ENCODE results near the gene ING5. TPM values are rescaled to one million over a fixed set of nuclear protein-coding genes. Genes with fewer than 3 reads are reported as not detected.

Gene ING5
- total RNA-seq, 1 experiment from 2014 or later: 45.9 TPM

DNA sequence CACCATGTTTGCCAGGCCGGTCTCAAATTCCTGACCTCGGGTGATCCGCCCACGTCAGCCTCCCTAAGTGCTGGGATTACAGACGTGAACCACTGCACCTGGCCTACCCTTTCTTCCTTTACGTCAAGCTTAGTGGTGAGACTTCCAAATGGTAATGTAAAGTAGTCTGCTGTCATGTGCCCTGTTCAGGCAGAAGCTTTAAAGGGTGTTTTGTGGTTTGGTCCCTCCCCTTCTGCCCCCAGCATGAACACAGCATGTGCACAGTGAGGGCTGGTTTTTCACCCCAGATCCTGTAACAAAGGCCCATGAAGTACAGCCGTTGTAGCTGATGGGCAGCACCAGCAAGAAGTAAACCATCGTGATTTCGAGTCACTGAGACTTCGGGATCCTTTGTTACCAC, 12.5 kb upstream of the ING5 start:
- H3K27ac ChIP-seq (ENCODE audit: low read depth, low read length): no peak overlapping the region
- no peak overlapping the region for H3K4me3 ChIP-seq (replicated peaks in 1 of 2; ENCODE audit: low read depth in 1 of 2, low read length in 2 of 2)
- H3K9me3 ChIP-seq (ENCODE audit: control insufficient read depth in 1 of 2, insufficient read depth in 1 of 2, low read depth in 1 of 2, low read length in 2 of 2): no peaks in the 10 kb centered on the region
- ATAC-seq (no peak), DNase-seq (ENCODE audit: low read depth, low spot score) (no peak)
- H3K9ac ChIP-seq (ENCODE audit: low read length): no peak overlapping the region
- no peaks in the 10 kb centered on the region for H3K27me3 ChIP-seq (ENCODE audit: insufficient read depth, low read length)
- CTCF ChIA-PET: no interaction called here
- H3K4me2 ChIP-seq (ENCODE audit: low read length): peak overlapping the region; percentile 7; the same call in 1 of the 2 replicates
- H3K9me2 ChIP-seq (ENCODE audit: insufficient read depth): no peaks in the 10 kb centered on the region
- intact Hi-C loops (cut with micrococcal nuclease): loop anchor here (5.0 kb wide), 2 partner anchors 43 to 188 kb away; partner anchors contain the start of gene D2HGDH
- H2AFZ ChIP-seq (ENCODE audit: low read depth, low read length, poor library complexity, severe bottlenecking): no peak overlapping the region
- peaks cover 56% of the 10 kb centered on the region for H3K79me2 ChIP-seq (ENCODE audit: insufficient read depth, low read length)
- peaks cover 8 to 23% of the 10 kb centered on the region in 2 experiments for H3K4me1 ChIP-seq (ENCODE audit: control insufficient read depth in 1 of 2, insufficient read depth in 2 of 2, low read length in 2 of 2)
- no TSS peak for BruUV-seq (replicated peaks)
- TF ChIP-seq EZH2 (IDR thresholded peaks at IDR 0.05) (no peak), SP1 (IDR thresholded peaks at IDR 0.05; ENCODE audit: low read depth) (no peak), ZNF274 (IDR thresholded peaks at IDR 0.05; ENCODE audit: low read depth, low read length) (no peak)
- POLR2A ChIA-PET: interaction anchor here (2.6 kb wide), 1 partner anchor 12 kb away, joined by 9 read pairs; the partner anchor contains the start of gene ING5
- RAD21 ChIA-PET (ENCODE audit: low non-redundant PET in 1 of 2, low total read pairs in 2 of 2, uncharacterized antibody in 2 of 2, unreplicated experiment in 2 of 2): no interaction called here
- H3K36me3 ChIP-seq (ENCODE audit: control insufficient read depth in 1 of 2, insufficient read depth in 2 of 2, low read length in 2 of 2): peaks cover 7 to 19% of the 10 kb centered on the region in 2 experiments
- no peaks in the 10 kb centered on the region for H4K20me1 ChIP-seq (ENCODE audit: insufficient read depth)

DNA sequence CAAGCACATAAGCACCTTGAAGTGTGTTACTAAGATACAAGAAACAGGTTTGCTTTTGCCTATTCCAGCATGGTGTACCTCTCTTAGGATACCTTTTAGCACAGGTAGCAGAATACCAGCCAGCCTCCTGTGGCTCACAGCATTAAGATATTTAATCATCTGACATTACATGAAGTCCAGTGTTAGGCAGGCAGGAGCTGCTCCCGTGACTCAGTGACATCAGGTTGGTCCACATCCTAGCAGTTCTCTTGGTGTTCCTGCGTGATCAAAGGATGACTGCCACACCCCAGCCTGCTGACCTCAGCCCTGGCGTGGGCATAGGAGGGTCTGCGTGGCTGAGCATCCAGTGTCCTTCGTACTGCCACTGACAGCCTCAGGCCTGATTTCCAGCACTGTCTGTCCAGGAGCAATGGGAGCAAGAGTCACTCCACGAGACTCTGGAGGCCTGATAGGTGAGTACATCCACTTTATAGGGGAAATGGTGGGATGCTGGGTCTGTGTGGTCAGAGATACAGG, 11.6 kb upstream of the ING5 start:
- Histone ChIP-seq H3K27me3 (ENCODE audit: insufficient read depth, low read length) (no peaks in the 10 kb centered on the region), H2AFZ (ENCODE audit: low read depth, low read length, poor library complexity, severe bottlenecking) (no peak overlapping the region), H3K36me3 (ENCODE audit: control insufficient read depth in 1 of 2, insufficient read depth in 2 of 2, low read length in 2 of 2) (peaks cover 3 to 16% of the 10 kb centered on the region in 2 experiments; a peak in 3 of 4 replicates), H3K79me2 (ENCODE audit: insufficient read depth, low read length) (peaks cover 47% of the 10 kb centered on the region), H4K20me1 (ENCODE audit: insufficient read depth) (no peaks in the 10 kb centered on the region), H3K4me1 (ENCODE audit: control insufficient read depth in 1 of 2, insufficient read depth in 2 of 2, low read length in 2 of 2) (peaks cover 8 to 23% of the 10 kb centered on the region in 2 experiments), H3K9me2 (ENCODE audit: insufficient read depth) (no peaks in the 10 kb centered on the region), H3K9me3 (ENCODE audit: control insufficient read depth in 1 of 2, insufficient read depth in 1 of 2, low read depth in 1 of 2, low read length in 2 of 2) (no peaks in the 10 kb centered on the region), H3K9ac (ENCODE audit: low read length) (no peak overlapping the region), H3K27ac (ENCODE audit: low read depth, low read length) (no peak overlapping the region), H3K4me3 (replicated peaks in 1 of 2; ENCODE audit: low read depth in 1 of 2, low read length in 2 of 2) (no peak overlapping the region), H3K4me2 (ENCODE audit: low read length) (no peak overlapping the region)
- ChIA-PET RAD21 (ENCODE audit: low non-redundant PET in 1 of 2, low total read pairs in 2 of 2, uncharacterized antibody in 2 of 2, unreplicated experiment in 2 of 2) (no interaction called here), CTCF (no interaction called here), POLR2A (no interaction called here)
- BruUV-seq (replicated peaks): no TSS peak
- intact Hi-C loops (cut with micrococcal nuclease): no loop called here
- ATAC-seq: no peak
- no peak for DNase-seq (ENCODE audit: low read depth, low spot score)
- TF ChIP-seq, protein P1, sequence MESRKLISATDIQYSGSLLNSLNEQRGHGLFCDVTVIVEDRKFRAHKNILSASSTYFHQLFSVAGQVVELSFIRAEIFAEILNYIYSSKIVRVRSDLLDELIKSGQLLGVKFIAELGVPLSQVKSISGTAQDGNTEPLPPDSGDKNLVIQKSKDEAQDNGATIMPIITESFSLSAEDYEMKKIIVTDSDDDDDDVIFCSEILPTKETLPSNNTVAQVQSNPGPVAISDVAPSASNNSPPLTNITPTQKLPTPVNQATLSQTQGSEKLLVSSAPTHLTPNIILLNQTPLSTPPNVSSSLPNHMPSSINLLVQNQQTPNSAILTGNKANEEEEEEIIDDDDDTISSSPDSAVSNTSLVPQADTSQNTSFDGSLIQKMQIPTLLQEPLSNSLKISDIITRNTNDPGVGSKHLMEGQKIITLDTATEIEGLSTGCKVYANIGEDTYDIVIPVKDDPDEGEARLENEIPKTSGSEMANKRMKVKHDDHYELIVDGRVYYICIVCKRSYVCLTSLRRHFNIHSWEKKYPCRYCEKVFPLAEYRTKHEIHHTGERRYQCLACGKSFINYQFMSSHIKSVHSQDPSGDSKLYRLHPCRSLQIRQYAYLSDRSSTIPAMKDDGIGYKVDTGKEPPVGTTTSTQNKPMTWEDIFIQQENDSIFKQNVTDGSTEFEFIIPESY (IDR thresholded peaks at IDR 0.05; ENCODE audit: extremely low read depth, insufficient replicate concordance, low read length): no peak
- TF ChIP-seq ELF1 (IDR thresholded peaks at IDR 0.05; ENCODE audit: borderline replicate concordance, low read depth): no peak
- TF ChIP-seq CEBPB (IDR thresholded peaks at IDR 0.05; ENCODE audit: low read depth): no peak
- TF ChIP-seq, protein P2, sequence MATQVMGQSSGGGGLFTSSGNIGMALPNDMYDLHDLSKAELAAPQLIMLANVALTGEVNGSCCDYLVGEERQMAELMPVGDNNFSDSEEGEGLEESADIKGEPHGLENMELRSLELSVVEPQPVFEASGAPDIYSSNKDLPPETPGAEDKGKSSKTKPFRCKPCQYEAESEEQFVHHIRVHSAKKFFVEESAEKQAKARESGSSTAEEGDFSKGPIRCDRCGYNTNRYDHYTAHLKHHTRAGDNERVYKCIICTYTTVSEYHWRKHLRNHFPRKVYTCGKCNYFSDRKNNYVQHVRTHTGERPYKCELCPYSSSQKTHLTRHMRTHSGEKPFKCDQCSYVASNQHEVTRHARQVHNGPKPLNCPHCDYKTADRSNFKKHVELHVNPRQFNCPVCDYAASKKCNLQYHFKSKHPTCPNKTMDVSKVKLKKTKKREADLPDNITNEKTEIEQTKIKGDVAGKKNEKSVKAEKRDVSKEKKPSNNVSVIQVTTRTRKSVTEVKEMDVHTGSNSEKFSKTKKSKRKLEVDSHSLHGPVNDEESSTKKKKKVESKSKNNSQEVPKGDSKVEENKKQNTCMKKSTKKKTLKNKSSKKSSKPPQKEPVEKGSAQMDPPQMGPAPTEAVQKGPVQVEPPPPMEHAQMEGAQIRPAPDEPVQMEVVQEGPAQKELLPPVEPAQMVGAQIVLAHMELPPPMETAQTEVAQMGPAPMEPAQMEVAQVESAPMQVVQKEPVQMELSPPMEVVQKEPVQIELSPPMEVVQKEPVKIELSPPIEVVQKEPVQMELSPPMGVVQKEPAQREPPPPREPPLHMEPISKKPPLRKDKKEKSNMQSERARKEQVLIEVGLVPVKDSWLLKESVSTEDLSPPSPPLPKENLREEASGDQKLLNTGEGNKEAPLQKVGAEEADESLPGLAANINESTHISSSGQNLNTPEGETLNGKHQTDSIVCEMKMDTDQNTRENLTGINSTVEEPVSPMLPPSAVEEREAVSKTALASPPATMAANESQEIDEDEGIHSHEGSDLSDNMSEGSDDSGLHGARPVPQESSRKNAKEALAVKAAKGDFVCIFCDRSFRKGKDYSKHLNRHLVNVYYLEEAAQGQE (IDR thresholded peaks at IDR 0.05; ENCODE audit: low read depth): no peak
- TF ChIP-seq CBX3 (IDR thresholded peaks at IDR 0.05; ENCODE audit: low read depth): no peak
- TF ChIP-seq POLR2A (IDR thresholded peaks at IDR 0.05; ENCODE audit: borderline replicate concordance, extremely low read depth, insufficient read depth, insufficient read length): no peak
- no peak for TF ChIP-seq EZH2 (IDR thresholded peaks at IDR 0.05)
- no peak for TF ChIP-seq ZNF274 (IDR thresholded peaks at IDR 0.05; ENCODE audit: low read depth, low read length)
- TF ChIP-seq, protein P3, sequence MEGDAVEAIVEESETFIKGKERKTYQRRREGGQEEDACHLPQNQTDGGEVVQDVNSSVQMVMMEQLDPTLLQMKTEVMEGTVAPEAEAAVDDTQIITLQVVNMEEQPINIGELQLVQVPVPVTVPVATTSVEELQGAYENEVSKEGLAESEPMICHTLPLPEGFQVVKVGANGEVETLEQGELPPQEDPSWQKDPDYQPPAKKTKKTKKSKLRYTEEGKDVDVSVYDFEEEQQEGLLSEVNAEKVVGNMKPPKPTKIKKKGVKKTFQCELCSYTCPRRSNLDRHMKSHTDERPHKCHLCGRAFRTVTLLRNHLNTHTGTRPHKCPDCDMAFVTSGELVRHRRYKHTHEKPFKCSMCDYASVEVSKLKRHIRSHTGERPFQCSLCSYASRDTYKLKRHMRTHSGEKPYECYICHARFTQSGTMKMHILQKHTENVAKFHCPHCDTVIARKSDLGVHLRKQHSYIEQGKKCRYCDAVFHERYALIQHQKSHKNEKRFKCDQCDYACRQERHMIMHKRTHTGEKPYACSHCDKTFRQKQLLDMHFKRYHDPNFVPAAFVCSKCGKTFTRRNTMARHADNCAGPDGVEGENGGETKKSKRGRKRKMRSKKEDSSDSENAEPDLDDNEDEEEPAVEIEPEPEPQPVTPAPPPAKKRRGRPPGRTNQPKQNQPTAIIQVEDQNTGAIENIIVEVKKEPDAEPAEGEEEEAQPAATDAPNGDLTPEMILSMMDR (IDR thresholded peaks at IDR 0.05 in 2 of 3, conservative IDR thresholded peaks at IDR 0.05 in 1 of 3; ENCODE audit: borderline replicate concordance in 1 of 3, insufficient read depth in 1 of 3, low read depth in 2 of 3, low read length in 2 of 3): no peak
- TF ChIP-seq SIN3A (IDR thresholded peaks at IDR 0.05; ENCODE audit: low read depth): no peak
- no peak for TF ChIP-seq POLR2AphosphoS5 (IDR thresholded peaks at IDR 0.05; ENCODE audit: low read depth, low read length)
